Islet precursor cell (in vitro differentiated cells): ENCODE data around the gene CACNA2D3.

Experiments used
- DNase-seq: peaks from one replicate; pipeline ENCODE4 v3.0.0-alpha.2; 2018

The CACNA2D3 gene

DNA sequence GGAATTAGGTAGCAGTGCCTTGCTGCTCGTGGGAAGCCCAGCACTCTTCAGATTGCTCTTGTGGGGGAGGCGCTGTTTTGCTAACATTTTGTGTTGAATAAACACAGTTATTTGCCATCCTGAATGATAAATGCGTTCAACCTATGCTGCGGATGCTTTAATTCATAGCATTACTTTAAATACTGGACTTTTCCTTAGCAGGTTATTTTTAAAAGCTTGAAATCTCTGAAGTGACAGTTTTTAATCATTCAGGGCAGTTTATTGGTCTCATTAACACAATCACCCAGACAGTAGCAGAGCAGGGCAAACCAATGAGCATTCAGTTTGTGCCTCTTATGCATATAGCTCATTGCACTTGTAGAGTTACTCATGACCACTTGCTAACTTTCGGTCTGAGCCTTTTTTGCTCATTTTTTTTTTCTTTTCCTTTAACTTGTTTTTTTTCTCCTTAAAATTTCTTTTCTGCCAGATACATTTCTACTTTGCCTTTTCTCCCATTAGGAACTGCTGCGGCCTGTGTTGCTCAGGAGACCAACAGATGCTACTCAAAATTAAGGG, 5.2 kb downstream of the CACNA2D3 start:
- DNase-seq = no peak

DNA sequence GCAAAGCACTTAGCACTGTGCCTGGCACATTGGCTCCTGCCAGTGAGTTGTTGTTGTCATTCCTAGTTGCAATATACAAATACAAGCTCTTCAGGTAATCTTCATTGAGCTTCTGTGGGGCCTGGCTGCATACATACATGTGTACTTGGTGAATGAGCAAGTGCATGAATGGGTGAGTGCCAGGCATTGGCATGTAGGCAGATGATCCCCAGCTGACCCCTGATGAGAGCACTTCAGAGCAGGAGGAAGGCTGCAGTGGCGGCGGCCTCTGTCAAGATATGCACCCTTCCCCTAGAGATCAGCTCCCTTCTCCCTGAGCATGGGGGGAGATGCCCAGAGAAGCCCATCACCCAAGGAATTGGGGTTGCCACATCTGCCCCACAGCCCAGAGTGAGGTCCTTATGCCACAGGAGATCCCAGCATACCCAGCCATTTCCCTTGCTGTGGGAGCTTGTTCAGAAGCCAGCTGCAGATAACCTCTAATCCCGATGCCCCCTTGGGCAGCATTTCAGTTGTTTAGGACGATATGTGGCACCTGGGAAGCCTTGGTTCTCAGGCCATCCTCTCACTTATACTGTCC, 8.8 kb downstream of the CACNA2D3 start:
- DNase-seq = peak; percentile 26

- peak; percentile 7 for DNase-seq
Measured at GRCh38 chr3:54131890-54132289, 9.5 kb downstream of the CACNA2D3 start.

DNA sequence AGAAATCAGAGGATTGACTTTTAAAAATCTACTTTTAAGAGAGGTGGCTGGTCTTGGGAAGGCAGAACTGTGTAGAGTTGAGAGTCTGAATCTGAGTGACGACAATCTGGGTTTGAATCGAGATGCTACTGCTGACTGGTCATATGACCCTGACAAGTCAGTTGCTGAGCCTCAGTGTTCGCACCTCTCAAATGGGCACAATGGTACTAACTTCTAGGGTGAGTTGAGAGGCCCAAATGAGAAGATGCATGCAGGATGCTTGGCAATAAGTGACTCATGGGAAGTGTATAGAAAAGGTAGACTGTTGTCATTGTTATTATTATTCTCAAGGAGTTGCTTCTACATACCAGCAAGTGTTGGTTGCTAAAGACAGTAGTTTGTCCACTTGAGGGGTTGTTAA, 10.3 kb downstream of the CACNA2D3 start:
- peak; percentile 31 for DNase-seq

DNA sequence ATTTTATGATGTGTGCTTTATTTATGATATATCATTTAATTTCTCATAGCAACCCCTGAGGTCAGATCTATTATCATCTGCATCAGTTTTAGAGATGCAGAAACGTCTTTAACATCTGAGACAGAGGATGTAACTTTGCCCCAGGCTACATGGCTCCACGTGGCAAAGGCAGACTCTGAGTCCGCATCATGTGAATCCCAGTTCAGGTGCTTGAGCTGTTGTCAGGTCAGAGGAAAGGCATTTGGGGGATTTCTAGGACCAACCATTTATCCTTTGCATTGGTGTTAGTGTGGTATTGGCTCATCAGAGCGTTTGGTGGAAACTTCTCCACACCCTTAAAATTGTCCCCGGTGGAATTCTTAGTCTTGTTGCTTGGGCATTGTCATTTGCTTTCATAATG, 10.8 kb downstream of the CACNA2D3 start:
- DNase-seq = peak; percentile 77

DNA sequence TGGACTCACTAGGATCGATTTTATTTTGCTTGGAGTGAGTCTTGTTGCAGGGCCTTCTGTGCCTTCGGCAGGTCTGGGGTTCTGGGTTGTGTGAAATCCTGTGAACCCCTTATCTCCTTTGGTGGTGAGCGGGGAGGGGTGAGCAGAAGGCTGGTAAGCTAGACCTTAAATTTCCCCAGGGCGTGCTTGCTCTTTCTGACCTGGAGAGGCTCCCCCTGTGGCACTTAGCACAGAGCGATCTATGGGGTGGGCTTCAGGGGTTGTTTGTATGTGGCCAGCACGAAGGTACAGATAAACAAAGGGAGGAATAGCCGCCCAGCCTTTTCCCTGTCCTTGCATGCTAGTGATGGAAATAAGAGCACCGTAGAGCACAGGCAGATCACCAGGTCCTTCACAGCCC, 11.8 kb downstream of the CACNA2D3 start:
- peak; percentile 43 for DNase-seq

DNA sequence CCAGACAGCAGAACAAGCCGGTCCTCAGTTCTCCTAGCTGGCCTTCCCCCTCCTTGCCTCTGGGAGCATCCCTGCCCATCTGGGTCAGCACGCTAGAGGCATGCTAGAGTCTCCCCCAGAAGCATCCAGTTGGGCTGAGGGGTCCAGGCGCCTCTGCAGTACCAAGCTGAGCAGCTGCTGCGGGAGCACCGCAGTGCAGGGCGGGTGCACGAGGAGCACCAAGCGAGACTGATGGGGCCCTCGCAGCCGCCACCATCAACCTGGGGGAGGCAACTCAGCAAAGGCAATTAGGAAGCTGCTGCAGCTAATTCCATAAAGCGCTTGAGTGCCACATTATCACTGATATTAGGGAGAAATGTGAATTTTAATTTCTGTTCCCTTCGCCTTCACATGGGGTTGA, 12.4 kb downstream of the CACNA2D3 start:
- peak; percentile 47 for DNase-seq

DNA sequence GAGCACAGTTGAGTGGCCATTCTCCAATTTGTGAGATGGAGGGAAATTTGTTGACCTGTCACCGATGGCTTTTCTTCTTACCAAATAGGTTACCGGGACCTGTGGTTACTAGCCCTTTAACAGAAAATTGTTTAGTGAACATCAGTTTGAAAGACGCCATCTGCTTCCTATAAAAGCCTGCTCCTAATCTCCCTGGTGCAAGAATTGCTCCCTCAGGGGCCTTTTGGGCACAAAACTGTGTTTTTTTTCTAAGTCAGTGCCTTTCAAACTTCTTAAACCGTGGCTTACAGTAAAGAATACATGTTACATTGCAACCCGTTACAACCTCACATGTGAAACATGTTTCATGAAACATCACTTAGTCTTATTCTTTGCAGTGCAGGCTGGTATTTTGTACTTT, 15.0 kb downstream of the CACNA2D3 start:
- DNase-seq = peak; percentile 13

DNA sequence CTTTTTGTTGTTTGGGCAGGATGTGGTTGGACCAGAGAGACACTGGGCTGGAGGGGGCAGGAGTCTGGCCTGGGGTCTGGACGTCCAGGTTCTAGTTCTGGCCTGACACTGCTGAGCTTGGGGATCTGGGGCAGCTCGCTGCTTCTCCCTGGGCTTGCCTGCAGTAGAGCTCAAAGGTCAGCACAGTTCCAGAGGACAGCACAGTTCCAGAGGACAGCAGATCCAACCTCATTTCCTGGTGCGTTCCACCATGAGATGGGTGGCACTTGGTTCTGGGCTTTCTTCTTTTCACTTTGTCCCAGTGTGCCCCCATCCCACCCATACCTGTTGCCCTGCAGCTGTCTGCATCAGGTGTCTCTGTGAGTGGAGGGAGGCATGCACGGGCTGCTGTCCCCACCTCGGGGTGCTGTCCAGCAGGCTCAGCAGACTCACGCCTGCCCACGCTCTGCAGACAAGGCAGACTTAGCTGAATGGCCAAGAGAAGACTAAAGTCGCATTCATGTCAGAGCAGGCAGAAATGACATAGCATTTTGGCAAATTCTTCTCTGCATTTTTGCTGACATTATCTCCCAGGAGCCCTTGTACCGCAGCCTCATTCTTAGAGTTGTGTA, 16.7 kb downstream of the CACNA2D3 start:
- DNase-seq = peak; percentile 60

DNA sequence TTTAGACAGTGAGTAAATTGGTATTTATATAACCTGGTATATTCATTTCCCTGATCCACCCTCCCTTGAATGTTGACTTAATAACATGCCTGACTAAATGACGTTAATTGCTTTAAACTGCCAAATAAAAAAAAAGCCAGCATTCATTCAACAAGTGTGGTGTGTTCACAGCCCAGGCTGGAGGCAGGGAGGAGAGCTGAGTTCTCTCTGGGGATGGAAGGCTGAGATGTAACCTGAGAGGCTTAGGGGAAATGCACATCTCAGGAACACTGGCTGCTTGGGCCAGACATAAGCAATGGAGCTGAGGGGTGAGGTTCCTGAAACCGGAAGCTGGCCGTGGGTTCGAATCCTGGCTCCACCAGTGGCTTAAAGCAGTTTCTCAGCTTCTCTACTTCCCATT, 17.3 kb downstream of the CACNA2D3 start:
- peak; percentile 32 for DNase-seq

- peak; percentile 13 for DNase-seq
Measured at GRCh38 chr3:54144284-54144683, 21.9 kb downstream of the CACNA2D3 start.

GRCh38 chr3:54146506-54147239, 24.3 kb downstream of the CACNA2D3 start:
- peak; percentile 80 for DNase-seq

- DNase-seq = no peak
Measured at GRCh38 chr3:54150864-54151467, 28.6 kb downstream of the CACNA2D3 start.

DNA sequence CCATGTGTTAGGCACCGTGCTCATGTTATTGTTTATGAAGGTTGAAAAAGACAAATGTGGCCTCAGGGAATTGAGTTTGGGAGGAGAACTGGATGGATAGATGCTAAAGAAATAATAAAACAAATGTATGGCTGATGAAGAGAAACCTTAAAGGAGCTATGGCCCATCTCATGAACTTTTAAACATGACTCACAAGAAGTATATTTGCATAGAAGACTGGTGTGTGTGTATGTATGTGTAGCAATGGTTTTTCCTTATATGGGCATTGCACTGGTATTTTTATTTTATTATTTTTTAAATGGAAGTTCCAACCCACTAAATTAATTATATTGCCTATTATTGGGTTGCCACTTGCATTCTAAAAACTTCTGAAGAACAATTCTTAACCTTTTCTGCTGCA, 31.1 kb downstream of the CACNA2D3 start:
- DNase-seq = no peak

- peak; percentile 30 for DNase-seq
Measured at GRCh38 chr3:54157860-54158259, 35.5 kb downstream of the CACNA2D3 start.

- peak; percentile 7 for DNase-seq
Measured at GRCh38 chr3:54159917-54160316, 37.6 kb downstream of the CACNA2D3 start.

GRCh38 chr3:54163441-54163840, 41.1 kb downstream of the CACNA2D3 start:
- peak; percentile 36 for DNase-seq

- peak; percentile 52 for DNase-seq
Measured at GRCh38 chr3:54164192-54164975, 42.0 kb downstream of the CACNA2D3 start.

GRCh38 chr3:54165865-54166264, 43.5 kb downstream of the CACNA2D3 start:
- peak; percentile 12 for DNase-seq

DNA sequence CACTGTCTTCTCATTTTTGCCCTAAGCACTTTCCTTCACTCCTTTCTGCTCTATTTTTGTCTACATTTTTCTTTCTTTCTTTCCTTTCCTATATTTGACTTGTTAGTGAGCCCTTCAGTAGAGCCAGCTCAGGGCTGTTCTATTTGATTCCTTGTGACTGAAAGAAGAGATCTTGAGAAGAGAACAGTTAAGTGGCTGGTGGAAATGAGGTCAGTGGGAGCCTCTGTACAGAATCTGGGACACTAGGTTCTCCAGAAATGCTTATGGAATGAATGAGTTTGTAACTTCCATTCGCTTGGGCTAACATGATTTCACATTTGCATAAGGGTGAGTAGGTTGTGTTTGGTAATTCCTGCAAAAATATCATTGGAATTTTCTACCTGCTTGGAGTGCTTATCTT, 45.6 kb downstream of the CACNA2D3 start:
- peak; percentile 4 for DNase-seq

- peak; percentile 27 for DNase-seq
Measured at GRCh38 chr3:54168451-54168850, 46.1 kb downstream of the CACNA2D3 start.

DNA sequence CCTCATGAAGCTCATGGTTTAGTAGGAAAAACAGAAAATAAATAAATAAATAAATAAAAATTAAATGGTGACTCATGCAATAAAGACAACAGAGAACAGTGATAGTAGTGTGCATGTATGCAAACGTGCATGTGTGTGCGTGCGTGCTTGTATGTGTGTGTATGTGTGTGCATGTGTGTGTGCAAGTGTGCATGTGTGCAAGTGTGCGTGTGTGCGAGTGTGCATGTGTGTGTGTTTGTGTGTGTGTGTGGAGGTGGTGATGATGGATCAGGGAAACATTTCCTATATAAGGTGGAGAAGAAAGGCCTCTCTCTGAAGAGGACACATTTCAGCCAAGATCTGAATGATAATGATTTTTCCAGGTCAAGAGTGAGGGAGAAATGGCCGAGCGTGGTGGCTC, 47.2 kb downstream of the CACNA2D3 start:
- peak; percentile 13 for DNase-seq

GRCh38 chr3:54171509-54171908, 49.2 kb downstream of the CACNA2D3 start:
- peak; percentile 72 for DNase-seq
